BE2C (cell line): ENCODE results near the gene ZSCAN31. TPM values are rescaled to one million over a fixed set of nuclear protein-coding genes. Genes with fewer than 3 reads are reported as not detected.

ENCODE experiments used
- DNase-seq: peaks from one replicate; pipeline ENCODE4 v3.0.0-alpha.2; 2020
- H3K27me3 ChIP-seq: fragments of 250-450 bp; sonication (Bioruptor Pico); 2 replicates; pipeline ENCODE4 v1.5.1; 2020; ENCODE audit warnings: mild to moderate bottlenecking
- H3K36me3 ChIP-seq: fragments of 250-450 bp; sonication (Bioruptor Pico); 2 replicates; pipeline ENCODE4 v1.5.1; 2020; ENCODE audit warnings: mild to moderate bottlenecking
- H3K4me1 ChIP-seq: fragments of 250-450 bp; sonication (Bioruptor Pico); 2 replicates; pipeline ENCODE4 v1.5.1; 2020
- H3K4me3 ChIP-seq: 2 replicates; pipeline ENCODE4 v1.5.1; 2011; ENCODE audit warnings: low read depth, low read length
- H3K9me3 ChIP-seq: fragments of 250-450 bp; sonication (Bioruptor Pico); 2 replicates; pipeline ENCODE4 v1.5.1; 2020
- CTCF ChIP-seq: IDR thresholded peaks from 2 replicates; pipeline ENCODE4 v1.5.1; 2012; ENCODE audit warnings: mild to moderate bottlenecking, low read depth, low read length
- polyA plus RNA-seq: library from polyadenylated mRNA; unstranded; fragments of >200 nt; gene quantifications from one replicate; pipeline ENCODE4 v1.2.1, GENCODE V29; 2012; ENCODE audit warnings: low read depth, missing spikeins; ENCODE audit not compliant: insufficient read length, insufficient read depth

The ZSCAN31 gene
- 3.4 TPM for polyA plus RNA-seq

GRCh38 chr6:28335564-28336283 is at the start of gene ZSCAN31:
Gene ZSCAN31, minus strand, starts transcription at chr6:28336148. Its CDS starts 6,465 bp downstream, at chr6:28329683.
- Histone ChIP-seq H3K9me3 (no peaks in the 10 kb centered on the region), H3K27me3 (no peaks in the 10 kb centered on the region), H3K4me1 (peaks cover 4% of the 10 kb centered on the region; the same call in 1 of the 2 replicates), H3K4me3 (peak within 1 kb of the TSS; percentile 82), H3K36me3 (no peaks in the 10 kb centered on the region)
- no peak for TF ChIP-seq CTCF
- DNase-seq, result peak; percentile 95

- H3K4me1 ChIP-seq, result no peaks in the 10 kb centered on the region; the same call in 1 of the 2 replicates
- no peak for DNase-seq
- H3K4me3 ChIP-seq, result no peak overlapping the region
- H3K9me3 ChIP-seq, result no peaks in the 10 kb centered on the region
- H3K27me3 ChIP-seq, result no peaks in the 10 kb centered on the region
- H3K36me3 ChIP-seq, result peaks cover 39% of the 10 kb centered on the region
- TF ChIP-seq CTCF, result no peak
Measured at GRCh38 chr6:28384143-28384533, 48.2 kb upstream of the ZSCAN31 start.

GRCh38 chr6:28383235-28384142 is 47.5 kb upstream of the ZSCAN31 start:
- Histone ChIP-seq H3K4me1 (no peaks in the 10 kb centered on the region; the same call in 1 of the 2 replicates), H3K9me3 (no peaks in the 10 kb centered on the region), H3K36me3 (peaks cover 45% of the 10 kb centered on the region), H3K4me3 (peak overlapping the region; percentile 83), H3K27me3 (no peaks in the 10 kb centered on the region)
- DNase-seq, result peak; percentile 82
- peak; percentile 78 for TF ChIP-seq CTCF

- DNase-seq, result no peak
- peaks cover 50% of the 10 kb centered on the region for H3K36me3 ChIP-seq
- no peak overlapping the region for H3K4me3 ChIP-seq
- no peaks in the 10 kb centered on the region for H3K9me3 ChIP-seq
- no peak for TF ChIP-seq CTCF
- no peaks in the 10 kb centered on the region; the same call in 1 of the 2 replicates for H3K4me1 ChIP-seq
- H3K27me3 ChIP-seq, result no peaks in the 10 kb centered on the region
Measured at GRCh38 chr6:28380381-28380780, 44.4 kb upstream of the ZSCAN31 start.

GRCh38 chr6:28378644-28379043 is 42.7 kb upstream of the ZSCAN31 start:
- no peaks in the 10 kb centered on the region; the same call in 1 of the 2 replicates for H3K4me1 ChIP-seq
- no peaks in the 10 kb centered on the region for H3K27me3 ChIP-seq
- no peaks in the 10 kb centered on the region for H3K9me3 ChIP-seq
- no peak for TF ChIP-seq CTCF
- no peak overlapping the region for H3K4me3 ChIP-seq
- DNase-seq, result no peak
- peaks cover 50% of the 10 kb centered on the region for H3K36me3 ChIP-seq

- Histone ChIP-seq H3K4me1 (no peaks in the 10 kb centered on the region; the same call in 1 of the 2 replicates), H3K4me3 (no peak overlapping the region), H3K9me3 (no peaks in the 10 kb centered on the region), H3K27me3 (no peaks in the 10 kb centered on the region), H3K36me3 (peaks cover 50% of the 10 kb centered on the region)
- no peak for DNase-seq
- no peak for TF ChIP-seq CTCF
Measured at GRCh38 chr6:28377879-28378278, 41.9 kb upstream of the ZSCAN31 start.
